ENCODE data around the gene GABBR2. TPM values are rescaled to one million over a fixed set of nuclear protein-coding genes. Genes with fewer than 3 reads are reported as not detected.

Gene GABBR2
- total and polyA plus RNA-seq, 12 donors, result 0.17 to 9.0 (median 3.7) TPM

- H3K27me3 ChIP-seq, result no peaks in the 10 kb centered on the region
- TF ChIP-seq POLR2A (IDR thresholded peaks at IDR 0.05) (no peak), CTCF (IDR thresholded peaks at IDR 0.05) (no peak)
- intact Hi-C loops (cut with DNase I), result loop anchor here (5.0 kb wide), 3 partner anchors 456 to 476 kb away; no protein-coding TSS in a partner anchor
- H3K36me3 ChIP-seq (replicated peaks in 1 of 2), result no peaks in the 10 kb centered on the region
- WGBS, 4 donors, result 78 to 84% (median 82%) methylated on average over 9 of the region's 9 CpGs
- H3K9me3 ChIP-seq (replicated peaks in 1 of 3), result no peaks in the 10 kb centered on the region
- H3K4me3 ChIP-seq, result no peak overlapping the region
- no peak overlapping the region for H3K27ac ChIP-seq
- no peak for DNase-seq
- no peaks in the 10 kb centered on the region for H3K4me1 ChIP-seq (replicated peaks in 1 of 2)
These were observed 392.1 kb downstream of the GABBR2 start for GRCh38 chr9:98316445-98317133.

GRCh38 chr9:98315551-98316060 is 393.1 kb downstream of the GABBR2 start:
- Histone ChIP-seq H3K27me3 (no peaks in the 10 kb centered on the region), H3K27ac (no peak overlapping the region), H3K9me3 (replicated peaks in 1 of 3) (no peaks in the 10 kb centered on the region), H3K36me3 (replicated peaks in 1 of 2) (no peaks in the 10 kb centered on the region), H3K4me1 (replicated peaks in 1 of 2) (no peaks in the 10 kb centered on the region), H3K4me3 (no peak overlapping the region)
- peak; percentile 69 to 91 (median 83) for DNase-seq
- TF ChIP-seq CTCF (IDR thresholded peaks at IDR 0.05), result peak; percentile 84 to 94 (median 90)
- TF ChIP-seq POLR2A (IDR thresholded peaks at IDR 0.05), result no peak
- intact Hi-C loops (cut with DNase I), result loop anchor here (5.0 kb wide), 3 partner anchors 457 to 477 kb away; no protein-coding TSS in a partner anchor
- WGBS, 4 donors, result 7 to 26% (median 17%) methylated on average over 5 to 9 of the region's 9 CpGs

- no peak for DNase-seq
- H3K4me1 ChIP-seq (replicated peaks in 1 of 2), result no peaks in the 10 kb centered on the region
- H3K9me3 ChIP-seq (replicated peaks in 1 of 3), result no peaks in the 10 kb centered on the region
- no peak for TF ChIP-seq CTCF (IDR thresholded peaks at IDR 0.05)
- TF ChIP-seq POLR2A (IDR thresholded peaks at IDR 0.05), result no peak
- 64 to 70% (median 67%) methylated on average over 7 of the region's 7 CpGs for WGBS, 4 donors
- no peaks in the 10 kb centered on the region for H3K27me3 ChIP-seq
- intact Hi-C loops (cut with DNase I), result loop anchor here (5.0 kb wide), 3 partner anchors 457 to 477 kb away; no protein-coding TSS in a partner anchor
- H3K36me3 ChIP-seq (replicated peaks in 1 of 2), result no peaks in the 10 kb centered on the region
- H3K27ac ChIP-seq, result no peak overlapping the region
- no peak overlapping the region for H3K4me3 ChIP-seq
These were observed 393.7 kb downstream of the GABBR2 start for GRCh38 chr9:98315067-98315453.

GRCh38 chr9:98314381-98315066 is 394.2 kb downstream of the GABBR2 start:
- Histone ChIP-seq H3K27ac (no peak overlapping the region), H3K4me1 (replicated peaks in 1 of 2) (no peaks in the 10 kb centered on the region), H3K36me3 (replicated peaks in 1 of 2) (no peaks in the 10 kb centered on the region), H3K9me3 (replicated peaks in 1 of 3) (no peaks in the 10 kb centered on the region), H3K27me3 (no peaks in the 10 kb centered on the region), H3K4me3 (no peak overlapping the region)
- 56 to 71% (median 59%) methylated on average over 6 of the region's 6 CpGs for WGBS, 4 donors
- no peak for TF ChIP-seq CTCF (IDR thresholded peaks at IDR 0.05)
- no peak for TF ChIP-seq POLR2A (IDR thresholded peaks at IDR 0.05)
- intact Hi-C loops (cut with DNase I), result loop anchor here (5.0 kb wide), 3 partner anchors 458 to 478 kb away; no protein-coding TSS in a partner anchor
- DNase-seq, result no peak

All from adrenal gland (tissue), 12 donors.